Stimulated activated CD4-positive, alpha-beta T cell treated with anti-CD3 and anti-CD28 coated beads, Interleukin-4, amount 100 ng/mL, for 24 hours (primary cell): ENCODE data around the gene FAM3C.

ENCODE experiments used
- DNase-seq: peaks from one replicate; pipeline ENCODE4 v3.0.0-alpha.2; 2020

Gene FAM3C

GRCh38 chr7:121373177-121373576 lies 22.9 kb downstream of the FAM3C start:
- DNase-seq = no peak

GRCh38 chr7:121372376-121373010 lies 23.6 kb downstream of the FAM3C start:
- no peak for DNase-seq

DNA sequence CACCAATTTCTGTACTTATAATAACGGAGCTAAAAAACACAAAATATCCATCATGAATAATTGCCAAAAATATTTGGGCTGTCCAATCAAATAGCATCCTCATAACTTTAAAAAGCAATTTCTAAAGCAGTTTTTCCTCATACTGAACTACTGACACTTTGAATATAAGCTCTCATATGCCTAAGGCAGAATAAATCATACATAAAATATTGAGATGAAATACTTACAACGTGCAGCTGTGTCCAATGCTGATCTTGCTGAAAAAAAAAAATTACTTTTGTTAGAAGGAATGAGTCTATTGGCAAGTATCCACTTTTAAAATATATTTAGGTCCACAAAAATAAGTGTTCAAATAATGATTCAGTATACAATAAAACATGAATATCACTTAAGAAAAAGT lies 24.2 kb downstream of the FAM3C start:
- no peak for DNase-seq

GRCh38 chr7:121371367-121371766 lies 24.7 kb downstream of the FAM3C start:
- DNase-seq = no peak

DNA sequence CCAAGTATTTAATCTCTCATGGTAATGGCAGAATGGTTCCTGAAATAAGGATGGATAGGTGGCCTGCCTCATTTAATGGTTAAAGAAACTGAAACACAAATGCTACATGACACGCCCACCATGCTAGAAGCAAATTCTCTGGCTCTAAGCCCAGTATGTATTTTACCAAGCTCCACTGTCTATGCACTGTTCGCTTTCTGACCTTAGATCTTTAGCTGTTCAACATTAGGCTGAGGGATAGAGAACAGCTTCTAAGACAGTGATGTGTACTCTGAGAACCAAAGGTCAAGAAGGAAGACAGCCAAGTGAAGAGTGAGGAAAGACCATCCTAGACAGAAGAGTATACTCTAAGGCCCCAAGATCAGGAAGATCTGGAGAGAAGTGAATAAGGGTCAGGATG lies 26.6 kb downstream of the FAM3C start:
- DNase-seq = no peak

DNA sequence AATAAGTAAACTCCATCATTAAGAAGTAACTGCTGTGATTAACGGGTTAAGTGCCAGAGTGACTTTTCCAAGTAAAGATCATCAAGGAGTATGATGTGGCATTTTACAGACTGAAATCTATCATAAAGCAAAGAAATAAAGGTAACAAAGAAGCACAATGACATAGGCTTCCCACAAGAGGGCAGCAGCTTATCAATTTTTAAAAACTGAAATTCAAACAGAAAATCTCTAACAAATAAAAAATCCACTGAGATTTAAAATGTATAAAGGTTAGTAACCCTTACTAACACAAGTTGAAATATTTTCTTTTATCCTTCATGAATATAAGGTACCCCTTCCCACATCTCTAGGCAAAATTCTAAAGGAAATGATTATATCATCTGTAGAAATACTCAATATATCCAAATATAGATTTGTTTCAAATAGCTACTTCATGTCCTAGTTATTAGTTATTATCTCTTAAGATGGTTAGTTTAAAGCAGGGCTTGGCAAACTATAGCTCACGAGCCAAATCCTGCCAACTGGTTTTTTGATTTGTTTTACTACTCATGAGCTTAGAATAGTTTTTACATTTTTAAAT lies 29.2 kb downstream of the FAM3C start:
- peak; percentile 37 for DNase-seq

GRCh38 chr7:121360564-121360963 lies 35.5 kb downstream of the FAM3C start:
- no peak for DNase-seq

DNA sequence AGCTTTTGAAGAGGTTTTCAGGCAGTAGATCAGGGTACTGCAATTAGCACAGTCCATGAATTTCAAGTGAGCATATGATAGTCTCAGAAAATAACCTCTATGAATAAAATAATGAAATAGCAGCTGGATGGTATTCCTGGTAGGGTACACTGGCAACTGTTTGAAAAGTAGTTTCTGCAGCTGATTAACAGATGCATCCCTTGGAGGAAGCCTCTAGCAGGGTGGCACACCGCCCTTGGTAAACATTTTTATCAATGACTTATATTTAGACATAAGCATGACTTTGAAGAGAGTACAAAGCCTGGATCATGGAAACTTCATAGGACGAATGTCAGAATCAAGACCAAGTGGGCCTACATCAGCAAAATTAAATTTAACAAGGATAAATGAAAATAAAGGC lies 40.5 kb downstream of the FAM3C start:
- DNase-seq = no peak

DNA sequence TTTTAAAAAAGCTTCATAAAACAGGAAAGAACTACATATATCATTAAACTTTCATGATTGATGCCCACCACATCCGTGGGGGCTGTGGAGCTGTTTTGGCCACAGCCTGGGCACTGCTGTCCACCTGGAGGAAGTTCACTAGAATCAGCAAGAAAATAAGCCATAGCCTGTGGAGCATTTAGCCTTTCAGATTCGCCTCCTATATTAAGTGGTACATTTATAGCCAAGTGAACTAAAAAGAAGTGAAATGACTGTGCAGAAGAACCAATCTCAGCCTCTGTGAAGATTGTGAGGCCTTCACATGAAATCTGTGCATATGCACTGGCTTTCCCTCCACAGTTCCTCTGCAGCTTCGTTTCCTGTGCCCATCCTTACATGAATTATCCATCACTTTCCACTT lies 43.8 kb downstream of the FAM3C start:
- DNase-seq = no peak

GRCh38 chr7:121351682-121352081 lies 44.4 kb downstream of the FAM3C start:
- DNase-seq = no peak

- no peak for DNase-seq
Observed at GRCh38 chr7:121344497-121344896, 51.6 kb downstream of the FAM3C start.

DNA sequence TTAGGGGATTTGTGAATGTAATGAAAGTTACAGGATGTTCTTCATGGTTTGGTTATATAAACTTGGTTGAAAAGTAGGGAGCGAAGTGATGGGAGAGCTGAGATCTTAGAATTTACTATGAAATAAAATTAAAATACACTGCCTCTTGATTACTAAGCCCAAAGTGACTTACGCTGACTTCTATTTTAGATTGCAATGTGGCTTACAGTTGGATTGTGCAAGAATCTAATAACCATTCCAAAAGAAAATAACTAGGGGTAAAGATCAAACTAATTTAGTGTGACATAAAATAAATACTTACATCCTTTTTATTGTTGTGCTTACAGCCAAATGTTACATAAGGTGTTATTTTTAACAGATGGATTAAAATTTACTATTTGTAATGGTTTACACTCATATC lies 52.0 kb downstream of the FAM3C start:
- no peak for DNase-seq

- no peak for DNase-seq
Observed at GRCh38 chr7:121343302-121343701, 52.8 kb downstream of the FAM3C start.

DNA sequence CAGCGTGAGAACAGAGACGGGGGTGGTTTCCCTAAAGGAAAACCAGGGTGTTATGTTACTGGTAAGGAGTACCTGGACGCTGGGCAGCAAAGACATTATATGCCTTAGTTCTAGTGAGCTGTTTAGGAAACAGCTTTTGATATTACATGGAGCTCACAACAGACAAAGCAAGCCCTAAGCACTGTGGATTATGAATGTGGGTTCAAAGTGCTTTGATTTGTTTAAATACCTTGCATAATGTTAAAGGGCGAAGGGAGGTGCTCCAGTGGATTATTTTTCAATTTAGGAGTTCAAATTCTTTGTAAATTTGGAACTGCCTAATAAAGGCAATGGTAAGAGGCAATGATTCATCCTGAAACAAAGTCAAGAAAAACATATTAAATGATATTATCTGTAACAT lies 53.5 kb downstream of the FAM3C start:
- DNase-seq = no peak

DNA sequence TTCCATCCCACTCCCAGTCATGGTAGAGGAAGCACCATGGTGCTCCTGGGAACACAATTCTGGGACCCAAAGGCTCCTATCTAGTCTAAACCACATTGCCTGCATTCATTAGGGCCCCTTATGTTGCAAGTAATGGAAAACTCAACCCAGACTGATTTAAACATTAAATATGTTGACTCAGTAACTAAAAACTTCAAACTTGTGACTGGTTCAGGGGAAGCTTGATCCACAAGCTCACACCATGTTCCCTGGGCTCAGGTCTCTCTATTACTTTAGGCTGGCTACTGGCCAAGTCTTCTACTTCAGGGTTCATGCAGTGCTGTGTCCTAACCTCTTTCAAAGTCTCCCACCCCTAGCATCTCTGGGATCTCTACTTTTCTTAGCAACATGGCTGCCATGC lies 54.2 kb downstream of the FAM3C start:
- no peak for DNase-seq

DNA sequence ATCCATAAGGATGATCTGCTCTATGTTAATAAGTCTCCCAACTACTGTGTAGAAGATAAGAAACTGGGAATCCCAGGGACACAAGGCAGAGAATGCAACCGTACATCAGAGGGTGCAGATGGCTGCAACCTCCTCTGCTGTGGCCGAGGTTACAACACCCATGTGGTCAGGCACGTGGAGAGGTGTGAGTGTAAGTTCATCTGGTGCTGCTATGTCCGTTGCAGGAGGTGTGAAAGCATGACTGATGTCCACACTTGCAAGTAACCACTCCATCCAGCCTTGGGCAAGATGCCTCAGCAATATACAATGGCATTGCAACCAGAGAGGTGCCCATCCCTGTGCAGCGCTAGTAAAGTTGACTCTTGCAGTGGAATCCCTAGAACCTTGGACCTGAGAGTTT lies 57.0 kb downstream of the FAM3C start:
- DNase-seq = no peak

DNA sequence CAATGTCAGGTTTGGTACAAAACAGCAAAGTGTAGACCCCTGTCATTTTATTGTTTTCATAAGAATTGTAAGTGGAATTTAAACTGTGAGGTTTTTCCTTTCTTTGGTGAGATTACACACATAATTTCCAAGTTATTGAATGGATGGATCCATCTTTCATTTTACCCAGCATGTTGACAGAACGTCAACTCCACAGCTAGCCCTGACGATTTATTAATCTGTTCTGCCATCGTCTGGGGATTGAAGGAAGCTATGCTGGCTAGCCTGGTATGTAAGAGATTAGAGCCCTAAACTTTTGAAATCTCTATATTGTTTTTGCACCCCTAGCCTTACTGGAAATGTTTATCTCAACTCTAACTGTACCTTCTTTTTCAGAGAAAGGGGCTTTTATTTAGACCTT lies 58.7 kb downstream of the FAM3C start:
- no peak for DNase-seq

- DNase-seq = no peak
Observed at GRCh38 chr7:121336579-121336978, 59.5 kb downstream of the FAM3C start.

GRCh38 chr7:121334875-121335648 lies 61.0 kb downstream of the FAM3C start:
- DNase-seq = no peak

- DNase-seq = no peak
Observed at GRCh38 chr7:121334376-121334775, 61.7 kb downstream of the FAM3C start.

GRCh38 chr7:121331574-121331973 lies 64.5 kb downstream of the FAM3C start:
- DNase-seq = no peak

DNA sequence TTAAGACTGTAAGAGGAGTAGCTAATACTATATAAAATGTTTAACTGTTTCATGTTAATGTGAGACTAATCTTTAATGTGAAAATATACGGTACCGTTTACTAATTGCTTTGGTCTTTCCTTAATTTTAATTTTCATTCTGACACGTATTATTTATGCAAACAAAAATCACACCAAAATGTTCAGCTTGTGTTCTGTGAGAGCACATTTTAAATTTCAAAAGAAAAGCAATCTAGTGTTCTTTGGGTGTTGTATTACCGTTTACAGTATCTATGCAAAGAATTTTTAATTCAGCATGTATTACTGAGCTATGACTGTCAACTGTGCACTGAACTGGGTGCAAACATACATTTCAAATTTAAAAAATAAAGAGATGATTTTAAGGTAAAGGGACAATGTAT lies 65.1 kb downstream of the FAM3C start:
- no peak for DNase-seq

DNA sequence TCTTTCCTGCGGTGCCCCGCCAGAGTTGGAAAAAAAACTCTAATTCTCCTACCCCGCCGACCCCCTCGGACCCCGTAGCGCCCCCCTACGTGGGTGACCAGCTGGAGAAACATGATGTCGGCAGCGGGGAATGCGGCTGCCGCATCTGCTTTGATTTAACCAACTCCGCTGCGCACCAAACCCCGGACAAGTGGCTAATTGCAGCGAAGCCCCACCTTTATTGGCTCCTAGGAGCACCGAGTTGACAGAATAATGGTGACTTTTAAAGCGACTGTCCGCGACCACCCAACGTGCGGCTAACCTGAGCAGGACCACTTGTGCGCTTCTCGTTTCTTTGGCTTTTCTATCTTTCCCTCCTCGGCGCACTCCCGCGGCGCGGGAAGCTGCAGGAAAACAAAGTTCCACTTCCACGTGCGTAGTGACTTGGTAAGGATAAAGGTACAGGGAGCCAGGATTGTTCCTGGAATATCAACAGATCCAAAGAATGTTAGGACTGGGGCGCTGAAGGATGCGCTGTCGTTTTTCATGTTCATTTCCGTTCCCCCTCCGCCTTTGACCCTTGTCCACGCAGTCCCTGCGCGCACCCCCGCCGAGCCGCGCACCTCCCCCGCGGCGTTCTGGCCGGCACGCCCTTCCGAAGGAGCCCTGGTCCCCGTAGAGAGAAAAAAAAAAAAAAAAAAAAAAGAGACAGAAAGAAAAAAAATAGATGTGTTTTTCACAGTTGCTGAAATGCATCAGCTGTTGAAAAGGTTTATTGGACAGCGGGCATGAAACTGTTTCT lies 65.9 kb downstream of the FAM3C start:
- no peak for DNase-seq
